NCI-H2171 treated with DMSO at 0.1 percent for 48 hours (cell line): ENCODE results near the gene TPSAB1.
A peak's percentile ranks its signal among the peaks of the same experiment; 100 is the strongest.
"Not testable (repeated sequence)": the region's sequence is repeated elsewhere in the genome, so short reads cannot be mapped to it uniquely, and the experiment has no call there.

Source experiments
- DNase-seq: peaks from one replicate; lab custom pipeline; 2025; lab: John Stamatoyannopoulos, UW

The TPSAB1 gene

DNA sequence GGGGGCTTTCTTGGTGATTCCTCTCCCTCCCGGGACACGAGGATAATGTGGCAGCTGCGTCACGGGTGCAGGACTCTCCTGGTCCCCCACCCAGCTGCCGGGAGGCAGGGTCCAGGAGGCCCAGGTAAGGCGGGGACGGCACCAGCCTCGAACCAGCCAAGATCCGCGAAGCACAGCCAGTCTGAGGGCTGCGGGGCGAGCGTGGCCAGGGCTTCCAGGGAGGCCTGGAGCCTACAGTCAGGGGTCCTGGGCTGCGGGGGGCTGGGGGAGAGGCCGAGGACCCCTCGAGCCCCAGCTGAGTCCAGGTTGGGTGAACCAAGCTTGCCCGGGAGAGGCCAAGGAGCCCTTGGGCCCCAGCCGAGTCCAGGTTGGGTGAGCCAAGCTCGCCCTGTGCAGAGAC is 25.3 kb downstream of the TPSAB1 start:
- DNase-seq = no peak

DNA sequence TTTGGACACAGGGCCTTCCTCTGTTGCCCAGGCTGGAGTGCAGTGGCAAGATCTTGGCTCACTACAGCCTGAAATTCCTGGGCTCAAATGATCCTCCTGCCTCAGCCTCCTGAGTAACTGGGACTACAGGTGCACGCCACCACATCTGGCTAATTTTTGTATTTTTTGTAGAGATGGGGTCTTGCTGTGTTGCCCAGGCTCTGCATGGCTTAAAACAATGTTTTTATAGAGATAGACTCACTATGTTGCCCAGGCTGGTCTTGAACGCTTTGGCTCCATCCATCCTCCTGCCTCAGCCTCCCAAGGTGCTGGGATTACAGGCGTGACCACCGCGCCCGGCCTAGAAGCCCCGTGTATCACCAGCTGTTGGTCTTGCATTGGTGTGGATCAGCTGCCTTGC is 28.9 kb downstream of the TPSAB1 start:
- DNase-seq = not testable (repeated sequence)

DNA sequence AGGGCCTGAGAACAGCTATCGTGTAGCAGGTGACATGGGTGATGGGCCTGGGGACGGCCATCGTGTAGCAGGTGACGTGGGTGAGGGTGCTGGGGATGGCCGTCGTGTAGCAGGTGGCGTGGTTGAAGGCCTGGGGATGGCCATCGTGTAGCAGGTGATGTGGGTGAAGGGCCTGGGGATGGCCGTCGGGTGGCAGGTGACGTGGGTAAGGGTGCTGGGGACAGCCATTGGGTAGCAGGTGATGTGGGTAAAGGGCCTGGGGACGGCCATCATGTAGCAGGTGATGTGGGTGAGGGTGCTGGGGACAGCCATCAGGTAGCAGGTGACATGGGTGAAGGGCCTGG is 30.8 kb downstream of the TPSAB1 start:
- no peak for DNase-seq

DNA sequence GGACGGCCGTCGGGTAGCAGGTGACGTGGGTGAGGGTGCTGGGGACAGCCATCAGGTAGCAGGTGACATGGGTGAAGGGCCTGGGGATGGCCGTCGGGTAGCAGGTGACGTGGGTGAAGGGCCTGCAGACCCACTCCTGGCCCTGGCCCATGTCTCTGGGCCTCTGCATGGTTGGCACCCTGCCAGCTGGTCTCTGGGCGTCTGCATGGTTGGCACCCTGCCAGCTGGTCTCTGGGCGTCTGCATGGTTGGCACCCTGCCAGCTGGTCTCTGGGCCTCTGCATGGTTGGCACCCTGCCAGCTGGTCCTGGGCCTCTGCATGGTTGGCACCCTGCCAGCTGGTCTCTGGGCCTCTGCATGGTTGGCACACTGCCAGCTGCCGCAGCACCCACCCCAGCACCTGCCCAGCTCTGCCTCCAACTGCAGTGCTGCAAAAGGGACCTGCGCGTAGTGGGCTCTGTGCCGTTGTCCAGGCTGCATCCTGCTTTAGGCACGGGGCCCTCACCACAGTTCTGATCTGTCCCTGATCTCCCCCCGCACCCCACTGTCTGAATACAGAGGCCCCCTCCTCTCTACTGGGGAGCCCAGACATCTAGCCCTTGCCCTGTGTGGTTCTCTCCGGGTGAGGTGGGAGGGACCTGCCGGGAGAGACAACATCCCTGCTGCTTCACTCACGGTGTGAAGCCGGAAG is 31.4 kb downstream of the TPSAB1 start:
- DNase-seq = peak; percentile 82

DNA sequence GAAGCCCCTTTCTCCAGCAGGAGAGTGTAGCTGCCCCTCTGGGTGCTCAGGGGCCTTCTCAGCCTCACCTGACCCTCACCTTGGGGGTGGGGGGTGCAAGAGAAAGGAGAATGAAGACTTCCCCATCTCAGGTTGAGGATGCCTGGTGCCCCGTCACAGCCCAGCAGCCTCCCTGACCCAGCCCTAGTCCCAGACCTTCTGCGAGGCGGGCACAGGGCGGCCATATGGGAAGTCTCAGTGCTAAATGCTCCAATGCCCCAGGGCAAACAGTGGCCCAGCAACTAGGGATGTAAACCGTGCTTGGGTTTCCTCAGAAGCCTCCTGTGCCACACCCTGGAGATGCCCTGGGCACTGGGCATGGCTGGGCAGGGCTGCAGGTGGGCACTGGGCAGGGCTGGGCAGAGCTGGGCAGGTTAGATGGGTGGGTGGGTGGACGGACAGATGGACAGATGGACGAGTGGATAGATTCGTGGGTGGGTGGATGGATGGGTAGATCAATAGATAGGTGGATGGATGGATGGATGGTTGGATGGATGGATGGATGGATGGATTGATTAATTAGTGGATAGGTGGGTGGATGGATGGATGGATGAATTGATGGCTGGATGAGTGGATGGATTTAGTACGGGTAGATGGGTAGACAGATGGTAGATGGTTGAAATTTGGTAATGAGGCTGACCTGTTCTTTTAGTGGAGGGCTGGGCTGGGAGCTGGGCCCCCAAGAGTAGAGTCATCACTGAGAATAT is 32.1 kb downstream of the TPSAB1 start:
- peak; percentile 34 for DNase-seq

DNA sequence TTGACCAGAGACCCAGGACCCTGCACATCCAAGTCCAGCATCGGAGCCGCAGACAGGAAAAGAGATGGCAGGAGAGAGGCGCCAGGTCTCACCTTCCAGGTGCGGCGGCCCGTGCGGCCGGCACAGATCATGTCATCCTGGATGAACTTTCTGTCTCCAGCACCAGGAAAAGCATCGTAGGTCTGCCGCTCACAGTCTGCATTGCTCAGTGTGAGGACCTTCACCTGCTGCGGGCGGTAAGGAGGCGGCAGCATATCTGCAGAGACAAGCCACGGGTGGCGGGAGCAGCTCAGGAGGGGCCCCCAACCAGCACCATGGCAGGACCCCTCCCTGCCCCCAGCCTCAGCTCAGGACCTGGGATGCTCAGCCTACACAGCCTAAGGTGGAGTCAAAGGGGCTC is 33.3 kb downstream of the TPSAB1 start:
- no peak for DNase-seq

DNA sequence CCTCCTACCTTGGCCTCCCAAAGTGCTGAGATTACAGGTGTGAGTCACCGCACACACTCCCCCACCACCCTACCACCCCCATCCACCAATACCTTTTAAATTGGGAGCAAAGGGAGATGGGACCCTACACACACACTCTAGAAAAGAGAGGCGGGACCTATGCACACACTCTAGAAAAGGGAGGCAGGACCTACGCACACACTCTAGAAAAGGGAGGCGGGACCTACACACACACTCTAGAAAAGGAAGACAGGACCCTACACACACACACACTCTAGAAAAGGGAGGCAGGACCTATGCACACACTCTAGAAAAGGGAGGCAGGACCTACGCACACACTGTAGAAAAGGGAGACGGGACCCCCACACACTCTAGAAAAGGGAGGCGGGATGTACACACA is 34.3 kb downstream of the TPSAB1 start:
- no peak for DNase-seq

DNA sequence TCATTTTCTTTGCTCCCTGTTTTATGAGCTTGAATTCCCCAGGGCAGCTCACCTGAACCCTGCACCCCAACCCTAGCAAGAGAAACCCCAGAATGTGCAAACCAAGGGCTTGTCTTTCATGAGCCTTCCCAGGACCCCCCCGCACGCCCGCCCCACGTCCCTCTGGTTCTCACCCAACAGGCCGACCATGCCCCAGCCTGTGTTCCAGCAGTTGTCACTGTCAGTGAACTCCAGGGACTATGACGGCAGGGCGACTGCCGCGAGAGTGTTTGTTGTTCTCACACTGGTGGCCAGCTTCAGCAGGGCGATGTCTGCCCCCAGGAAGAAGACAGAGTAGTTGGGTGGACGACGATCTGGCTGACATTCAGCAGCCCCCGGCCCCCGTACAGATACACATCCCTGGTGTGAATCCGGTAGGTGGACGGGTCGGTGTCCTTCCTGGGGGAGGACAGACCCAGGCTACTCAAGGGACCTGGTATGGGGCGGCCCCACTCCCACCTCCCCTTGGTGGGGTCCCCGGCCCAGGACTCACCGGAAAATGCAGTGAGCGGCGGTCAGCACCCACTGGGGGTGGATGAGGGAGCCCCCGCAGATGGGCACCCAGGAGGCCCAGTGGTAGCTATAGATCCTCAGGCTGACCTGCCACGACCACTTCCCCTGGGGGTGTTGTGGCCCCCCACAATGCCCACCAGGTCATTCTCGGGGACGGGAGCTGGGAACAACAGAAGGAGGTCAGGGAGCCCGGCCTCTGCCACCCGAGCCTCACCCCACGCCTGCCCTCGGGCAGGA is 35.5 kb downstream of the TPSAB1 start:
- DNase-seq = no peak

DNA sequence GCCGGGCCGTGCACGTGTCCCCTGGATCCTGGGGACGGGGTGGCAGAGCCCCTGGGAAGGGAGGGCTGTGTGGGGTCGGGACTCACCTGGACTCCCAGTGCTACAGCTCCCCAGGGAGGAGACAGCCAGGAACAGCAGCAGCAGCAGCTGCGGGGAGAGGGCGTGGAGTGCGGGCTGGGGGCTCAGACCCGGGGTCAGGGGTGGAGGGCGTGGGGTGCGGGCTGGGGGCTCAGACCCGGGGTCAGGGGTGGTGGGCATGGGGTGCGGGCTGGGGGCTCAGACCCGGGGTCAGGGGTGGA is 36.0 kb downstream of the TPSAB1 start:
- DNase-seq = no peak

DNA sequence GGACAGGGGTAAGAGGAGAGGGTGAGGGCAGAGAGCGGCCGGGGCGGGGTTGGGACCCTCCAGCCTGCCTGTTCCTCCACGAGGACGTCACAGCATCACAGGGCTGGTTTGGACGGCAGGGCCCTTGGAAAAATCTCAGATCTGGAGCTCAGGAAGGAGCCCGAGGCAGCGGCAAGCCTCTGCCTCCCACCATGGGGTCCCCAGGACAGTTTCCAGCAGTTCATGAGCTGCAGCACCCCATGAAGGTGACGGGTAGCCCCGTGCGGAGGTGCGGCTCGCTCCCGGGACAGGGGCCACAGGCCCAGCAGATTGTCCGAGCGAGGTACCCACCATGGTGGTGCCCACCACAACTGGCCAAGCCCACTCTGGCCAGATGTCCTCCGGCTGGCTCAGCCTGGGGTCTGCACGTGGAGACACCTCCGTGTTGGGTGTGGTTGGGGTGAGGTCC is 36.7 kb downstream of the TPSAB1 start:
- DNase-seq = no peak

DNA sequence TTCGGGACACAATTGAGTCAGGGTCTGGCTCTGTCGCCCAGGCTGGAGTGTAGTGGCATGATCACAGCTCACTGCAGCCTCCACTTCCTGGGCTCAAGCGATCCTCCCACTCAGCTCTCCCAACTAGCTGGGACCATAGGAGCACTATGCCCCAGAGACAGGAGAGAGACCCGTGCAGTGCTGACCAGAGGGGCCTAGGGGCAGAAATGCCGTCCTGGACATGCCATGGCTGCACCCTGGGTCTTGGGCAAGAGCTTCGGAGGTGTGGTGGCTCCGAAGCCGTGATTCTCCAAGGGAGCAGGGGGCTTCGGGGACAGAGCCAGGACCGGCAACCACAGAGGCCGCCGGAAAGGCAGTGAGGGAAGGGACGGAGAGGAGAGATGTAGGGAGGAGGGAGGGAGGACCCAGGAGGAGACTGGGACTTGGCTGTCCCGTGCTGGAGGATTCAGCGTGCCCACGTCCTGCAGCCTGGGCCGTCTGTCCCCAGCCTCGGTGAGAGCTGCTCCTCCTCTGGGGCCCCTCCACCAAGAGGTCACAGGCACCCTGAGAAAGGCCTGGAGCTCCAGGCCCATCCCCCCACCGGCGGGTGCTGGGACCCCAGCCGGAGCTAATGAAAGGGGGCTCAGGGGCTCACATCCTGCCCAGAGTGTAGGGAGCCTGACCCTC is 37.2 kb downstream of the TPSAB1 start:
- DNase-seq = no peak

DNA sequence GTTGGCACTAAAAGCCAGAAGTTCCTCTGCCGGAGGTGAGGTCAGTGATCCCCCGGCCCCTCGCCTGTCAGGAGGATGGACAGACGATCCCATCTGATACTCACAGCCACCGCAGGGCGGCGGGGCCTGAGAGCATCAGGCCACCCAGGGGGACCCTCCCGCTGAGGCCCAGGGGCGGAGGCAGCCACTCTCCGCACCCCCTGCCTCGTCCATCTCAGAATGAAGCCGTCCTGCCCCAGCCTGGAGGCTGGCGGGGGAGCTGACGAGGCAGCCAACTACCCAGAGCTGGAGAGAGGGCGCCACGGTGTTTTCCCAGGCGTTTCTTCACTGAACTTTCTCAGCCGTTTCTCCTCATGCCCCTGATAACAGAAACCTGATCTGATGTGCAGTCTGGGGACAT is 38.0 kb downstream of the TPSAB1 start:
- no peak for DNase-seq

DNA sequence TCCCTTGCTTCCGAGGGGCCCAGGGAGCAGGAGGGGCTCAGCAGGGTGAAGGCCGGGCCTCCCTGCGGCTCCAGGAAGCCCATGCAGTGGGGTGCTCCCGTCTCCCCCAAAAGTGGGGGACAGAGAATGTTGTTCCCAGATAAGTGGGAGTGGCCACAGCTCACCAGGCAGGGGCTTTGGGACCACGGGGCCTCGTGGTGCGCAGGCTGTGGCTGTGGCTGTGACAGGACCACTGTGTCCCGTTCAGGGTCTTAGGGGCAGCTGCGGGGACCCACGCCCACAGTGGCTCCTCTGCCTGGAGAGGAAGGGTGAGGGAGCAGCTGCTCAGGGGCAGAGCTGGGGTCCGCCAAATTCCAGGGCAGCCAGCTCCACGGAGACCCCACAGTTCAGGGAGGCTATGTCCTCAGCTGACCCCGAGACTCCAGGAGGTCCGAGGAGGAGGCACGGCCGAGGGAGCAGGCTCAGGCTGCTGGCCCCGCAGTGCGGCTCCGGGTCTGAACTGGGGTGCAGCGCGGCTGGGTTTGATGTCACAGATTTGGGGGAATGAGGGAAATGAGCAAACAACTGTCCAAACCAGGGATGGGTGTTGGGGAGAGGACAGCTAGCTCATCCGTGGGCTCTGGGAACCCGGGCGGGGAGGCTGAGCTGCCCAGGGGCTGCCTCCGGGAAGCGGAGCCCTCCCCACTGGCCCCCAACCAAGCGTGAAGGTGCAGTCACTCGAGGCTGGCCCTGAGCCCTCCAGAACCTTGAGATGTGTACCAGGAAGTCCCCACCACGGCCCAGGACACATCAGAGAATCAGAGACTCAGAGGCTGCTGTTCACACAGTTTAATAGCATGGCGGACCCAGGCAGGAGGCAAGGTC is 38.8 kb downstream of the TPSAB1 start:
- DNase-seq = no peak

DNA sequence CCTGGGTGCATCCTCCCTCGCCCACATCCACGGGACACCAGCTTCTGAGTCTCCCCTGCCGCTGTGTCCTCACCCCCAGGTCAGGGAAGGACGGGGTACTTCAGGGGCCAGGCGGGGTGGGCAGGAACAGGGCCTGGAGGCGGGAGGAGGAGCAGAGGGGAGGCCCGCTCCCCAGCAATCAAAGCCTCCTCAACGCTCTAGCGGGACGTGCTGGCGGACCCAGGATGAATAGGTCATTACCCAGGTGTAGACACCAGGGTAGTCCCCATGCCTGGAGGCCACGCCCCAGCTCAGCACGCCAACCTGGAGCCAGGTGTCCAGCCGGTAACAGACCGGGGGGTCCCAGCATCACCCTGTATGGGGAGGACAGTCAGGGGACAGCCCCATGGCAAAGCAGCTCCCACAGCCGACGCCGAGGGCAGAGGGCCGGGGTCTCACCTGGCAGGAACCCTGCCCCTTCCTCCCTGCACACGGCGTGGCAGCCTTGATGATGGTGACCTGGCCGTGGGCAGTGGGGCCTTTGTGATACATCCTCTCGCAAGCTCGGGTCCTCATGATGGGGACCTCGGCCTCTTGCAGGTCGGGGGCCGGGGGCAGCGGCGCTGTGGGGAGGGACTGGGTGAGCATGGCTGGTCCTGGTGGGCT is 39.6 kb downstream of the TPSAB1 start:
- no peak for DNase-seq

DNA sequence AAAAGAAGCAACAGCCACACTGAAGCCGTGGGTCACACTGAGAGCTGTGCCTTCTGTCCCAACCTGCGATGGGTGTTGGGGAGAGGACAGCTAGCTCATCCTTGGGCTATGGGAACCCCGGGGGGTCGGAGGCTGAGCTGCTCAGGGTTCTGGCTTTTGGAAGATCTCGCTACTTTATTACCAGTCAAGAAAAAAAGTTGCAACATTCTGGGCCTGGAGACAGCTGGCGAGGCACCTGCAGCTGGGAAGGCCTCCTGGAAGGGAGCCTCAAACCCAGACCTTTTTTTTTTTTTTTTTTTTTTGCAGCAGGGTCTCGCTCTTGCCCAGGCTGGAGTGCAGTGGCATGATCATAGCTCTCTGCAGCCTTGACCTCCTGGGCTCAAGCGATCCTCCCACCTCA is 40.3 kb downstream of the TPSAB1 start:
- DNase-seq = peak; percentile 84

DNA sequence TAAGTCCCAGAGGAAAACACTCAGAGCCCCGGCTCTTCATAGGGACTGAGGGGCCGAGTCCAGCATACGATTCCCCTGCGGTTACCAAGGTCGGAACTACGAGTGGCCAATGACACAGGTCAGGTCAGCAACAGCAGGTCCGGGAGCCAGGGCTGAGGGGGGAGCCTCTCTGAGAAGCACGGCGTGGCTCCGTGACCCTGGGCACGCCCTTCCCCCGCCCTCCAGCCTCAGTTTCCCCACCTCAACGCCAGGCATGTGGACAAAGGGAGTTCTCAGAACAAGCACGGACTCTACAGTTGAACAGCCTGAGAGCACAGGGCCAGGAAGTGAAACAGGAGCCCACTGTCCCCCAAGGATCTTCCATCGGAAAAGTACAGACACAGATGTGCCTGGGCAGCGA is 41.0 kb downstream of the TPSAB1 start:
- DNase-seq = no peak

DNA sequence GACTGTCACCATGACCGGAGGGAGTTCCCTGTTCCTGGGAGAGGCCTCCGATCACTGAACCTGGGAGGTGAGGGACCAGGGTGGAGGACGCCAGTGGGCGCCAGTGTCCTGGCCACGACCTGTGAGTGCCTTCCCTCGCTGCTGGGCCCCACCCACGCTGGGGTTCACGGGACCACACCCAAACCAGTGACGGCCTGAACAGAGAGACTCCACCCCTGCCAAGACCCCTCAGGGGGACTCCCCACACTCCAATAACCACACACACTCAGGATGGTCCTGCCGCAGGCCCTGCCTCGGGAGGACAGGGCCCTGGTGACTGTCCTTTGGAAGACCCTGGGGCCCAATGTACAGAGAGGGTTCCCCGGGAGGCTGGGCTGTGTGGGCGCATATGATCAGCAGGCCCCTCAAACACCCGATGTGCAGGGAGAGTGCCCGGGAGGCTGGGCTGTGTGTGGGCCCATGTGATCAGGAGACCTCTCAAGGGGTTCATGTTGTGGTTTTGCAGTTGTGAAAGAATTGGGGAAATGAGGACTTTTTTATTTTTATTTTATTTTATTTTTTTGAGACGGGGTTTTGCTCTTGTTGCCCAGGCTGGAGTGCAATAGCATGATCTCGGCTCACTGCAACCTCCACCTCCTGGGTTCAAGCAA is 41.9 kb downstream of the TPSAB1 start:
- no peak for DNase-seq

DNA sequence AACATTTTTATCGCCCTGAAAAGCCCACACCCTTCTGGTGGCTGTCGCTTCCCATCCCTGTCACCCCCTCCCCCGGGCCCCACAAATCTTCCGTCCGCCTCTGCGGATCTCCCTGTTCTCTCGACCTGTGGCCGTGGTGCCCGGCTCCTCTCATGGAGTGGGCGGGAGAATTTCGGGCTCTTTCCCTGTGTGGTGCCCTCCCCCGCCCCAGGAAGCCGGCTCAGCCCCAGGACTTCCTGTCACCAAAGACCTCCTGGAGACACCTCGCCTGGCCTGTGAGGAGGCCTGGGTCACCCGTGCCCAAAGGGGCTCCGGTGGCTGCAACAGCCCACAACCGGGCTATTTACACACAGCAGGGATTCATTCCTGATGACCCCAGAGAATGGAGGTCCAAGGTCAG is 42.8 kb downstream of the TPSAB1 start:
- no peak for DNase-seq

DNA sequence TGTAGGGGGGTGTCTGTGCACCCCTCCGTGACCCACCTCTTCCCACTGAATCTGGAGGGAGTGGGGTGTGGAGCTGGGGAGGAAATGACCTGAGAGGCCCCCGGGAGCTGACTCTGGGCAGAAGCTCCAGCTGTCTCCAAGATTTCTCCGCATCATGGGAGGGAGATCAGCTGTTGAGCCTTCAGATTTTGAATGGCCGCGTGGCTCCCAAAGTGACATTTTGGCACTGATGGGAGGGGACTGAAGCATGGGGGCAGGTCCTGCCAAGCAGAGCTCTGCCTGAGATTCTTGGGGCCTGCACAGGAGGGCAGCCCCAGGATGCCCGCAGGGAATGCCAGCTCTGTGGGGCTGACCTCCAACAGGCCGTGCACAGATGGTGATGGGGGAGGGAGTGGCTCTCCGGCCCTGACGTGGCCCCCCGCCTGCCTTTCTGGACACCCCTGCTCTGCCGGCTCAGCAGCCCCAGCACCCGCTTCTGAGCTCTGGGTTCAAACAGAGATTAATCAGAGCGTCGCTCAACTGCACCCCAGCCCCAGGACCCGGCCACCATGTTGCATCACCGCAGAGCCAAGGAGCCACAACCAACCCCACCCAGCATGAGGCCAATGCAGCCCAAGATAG is 43.6 kb downstream of the TPSAB1 start:
- no peak for DNase-seq
